ENCODE results near the gene PRMT7. TPM values are rescaled to one million over a fixed set of nuclear protein-coding genes. Genes with fewer than 3 reads are reported as not detected.
A peak's percentile ranks its signal among the peaks of the same experiment; 100 is the strongest.

The PRMT7 gene

GRCh38 chr16:68403177-68403576 is 92.4 kb downstream of the PRMT7 start:
- Histone ChIP-seq H2AK5ac (ENCODE audit: low read length) (no peak overlapping the region), H3K4me3 (ENCODE audit: low read length) (no peak overlapping the region), H3K4me2 (ENCODE audit: low read length) (no peak overlapping the region), H3K56ac (ENCODE audit: low read length) (no peak overlapping the region), H3K79me2 (ENCODE audit: control insufficient read depth, insufficient read depth, low read length) (no peaks in the 10 kb centered on the region), H3K36me3 (ENCODE audit: control insufficient read depth, insufficient read depth, low read length) (no peaks in the 10 kb centered on the region), H3K4ac (ENCODE audit: low read depth, low read length) (no peak overlapping the region), H4K5ac (ENCODE audit: low read length) (no peak overlapping the region), H2BK5ac (ENCODE audit: low read length) (no peak overlapping the region), H3K4me1 (ENCODE audit: control insufficient read depth, low read depth, low read length) (no peaks in the 10 kb centered on the region), H4K8ac (ENCODE audit: low read depth, low read length) (no peak overlapping the region), H3K79me1 (ENCODE audit: low read length) (no peaks in the 10 kb centered on the region), H3K27ac (ENCODE audit: low read depth, low read length) (no peak overlapping the region), H3K18ac (ENCODE audit: low read length) (no peak overlapping the region), H3K23ac (ENCODE audit: low read length) (no peak overlapping the region), H2BK15ac (replicated peaks; ENCODE audit: low read depth) (no peak overlapping the region), H2BK120ac (ENCODE audit: low read depth, low read length) (no peak overlapping the region), H3K9ac (ENCODE audit: low read length) (no peak overlapping the region), H3K27me3 (ENCODE audit: insufficient read depth, low read length, poor library complexity) (no peaks in the 10 kb centered on the region)
- DNase-seq = no peak
- no CpG with 5 or more reads among the region's 1 CpG for WGBS (ENCODE audit: extremely low coverage, insufficient coverage, low lambda C conversion rate)

GRCh38 chr16:68403704-68404103 is 92.9 kb downstream of the PRMT7 start:
- no peak for DNase-seq
- no peak overlapping the region for H3K23ac ChIP-seq (ENCODE audit: low read length)
- H3K36me3 ChIP-seq (ENCODE audit: control insufficient read depth, insufficient read depth, low read length) = no peaks in the 10 kb centered on the region
- H3K56ac ChIP-seq (ENCODE audit: low read length) = no peak overlapping the region
- H4K8ac ChIP-seq (ENCODE audit: low read depth, low read length) = no peak overlapping the region
- H3K4me3 ChIP-seq (ENCODE audit: low read length) = no peak overlapping the region
- H3K9ac ChIP-seq (ENCODE audit: low read length) = no peak overlapping the region
- H2BK5ac ChIP-seq (ENCODE audit: low read length) = no peak overlapping the region
- no peak overlapping the region for H2BK120ac ChIP-seq (ENCODE audit: low read depth, low read length)
- H3K4me2 ChIP-seq (ENCODE audit: low read length) = no peak overlapping the region
- H3K79me2 ChIP-seq (ENCODE audit: control insufficient read depth, insufficient read depth, low read length) = no peaks in the 10 kb centered on the region
- no peak overlapping the region for H2AK5ac ChIP-seq (ENCODE audit: low read length)
- no peaks in the 10 kb centered on the region for H3K27me3 ChIP-seq (ENCODE audit: insufficient read depth, low read length, poor library complexity)
- H3K4me1 ChIP-seq (ENCODE audit: control insufficient read depth, low read depth, low read length) = no peaks in the 10 kb centered on the region
- H4K5ac ChIP-seq (ENCODE audit: low read length) = no peak overlapping the region
- no peak overlapping the region for H3K18ac ChIP-seq (ENCODE audit: low read length)
- WGBS (ENCODE audit: extremely low coverage, insufficient coverage, low lambda C conversion rate) = no CpG with 5 or more reads among the region's 3 CpGs
- no peak overlapping the region for H2BK15ac ChIP-seq (replicated peaks; ENCODE audit: low read depth)
- no peaks in the 10 kb centered on the region for H3K79me1 ChIP-seq (ENCODE audit: low read length)
- H3K4ac ChIP-seq (ENCODE audit: low read depth, low read length) = no peak overlapping the region
- no peak overlapping the region for H3K27ac ChIP-seq (ENCODE audit: low read depth, low read length)

- Histone ChIP-seq H3K23ac (ENCODE audit: low read length) (no peak overlapping the region), H3K4me3 (ENCODE audit: low read length) (no peak overlapping the region), H2AK5ac (ENCODE audit: low read length) (no peak overlapping the region), H3K36me3 (ENCODE audit: control insufficient read depth, insufficient read depth, low read length) (no peaks in the 10 kb centered on the region), H4K5ac (ENCODE audit: low read length) (no peak overlapping the region), H3K27ac (ENCODE audit: low read depth, low read length) (no peak overlapping the region), H3K4me2 (ENCODE audit: low read length) (no peak overlapping the region), H3K4ac (ENCODE audit: low read depth, low read length) (no peak overlapping the region), H3K79me2 (ENCODE audit: control insufficient read depth, insufficient read depth, low read length) (no peaks in the 10 kb centered on the region), H3K4me1 (ENCODE audit: control insufficient read depth, low read depth, low read length) (no peaks in the 10 kb centered on the region), H2BK15ac (replicated peaks; ENCODE audit: low read depth) (no peak overlapping the region), H2BK120ac (ENCODE audit: low read depth, low read length) (no peak overlapping the region), H3K9ac (ENCODE audit: low read length) (no peak overlapping the region), H3K27me3 (ENCODE audit: insufficient read depth, low read length, poor library complexity) (no peaks in the 10 kb centered on the region), H2BK5ac (ENCODE audit: low read length) (no peak overlapping the region), H3K56ac (ENCODE audit: low read length) (no peak overlapping the region), H4K8ac (ENCODE audit: low read depth, low read length) (no peak overlapping the region), H3K79me1 (ENCODE audit: low read length) (no peaks in the 10 kb centered on the region), H3K18ac (ENCODE audit: low read length) (no peak overlapping the region)
- DNase-seq = no peak
- WGBS (ENCODE audit: extremely low coverage, insufficient coverage, low lambda C conversion rate) = no CpG with 5 or more reads among the region's 8 CpGs
Measured at GRCh38 chr16:68404736-68405345, 94.0 kb downstream of the PRMT7 start.

- no peak for DNase-seq
- WGBS (ENCODE audit: extremely low coverage, insufficient coverage, low lambda C conversion rate) = no CpG with 5 or more reads among the region's 17 CpGs
Measured at GRCh38 chr16:68406458-68407152, 95.8 kb downstream of the PRMT7 start.

More at GRCh38 chr16:68406458-68407152, 95.8 kb downstream of the PRMT7 start:
- Histone ChIP-seq H3K4me1 (ENCODE audit: control insufficient read depth, low read depth, low read length) (no peaks in the 10 kb centered on the region), H3K56ac (ENCODE audit: low read length) (peak overlapping the region; percentile 26), H3K27ac (ENCODE audit: low read depth, low read length) (no peak overlapping the region), H2BK15ac (replicated peaks; ENCODE audit: low read depth) (no peak overlapping the region), H3K9ac (ENCODE audit: low read length) (no peak overlapping the region), H4K5ac (ENCODE audit: low read length) (no peak overlapping the region), H4K8ac (ENCODE audit: low read depth, low read length) (no peak overlapping the region), H3K36me3 (ENCODE audit: control insufficient read depth, insufficient read depth, low read length) (no peaks in the 10 kb centered on the region), H3K79me1 (ENCODE audit: low read length) (no peaks in the 10 kb centered on the region), H2BK5ac (ENCODE audit: low read length) (no peak overlapping the region), H3K18ac (ENCODE audit: low read length) (no peak overlapping the region), H3K4me3 (ENCODE audit: low read length) (no peak overlapping the region), H3K79me2 (ENCODE audit: control insufficient read depth, insufficient read depth, low read length) (no peaks in the 10 kb centered on the region), H3K4ac (ENCODE audit: low read depth, low read length) (no peak overlapping the region), H3K4me2 (ENCODE audit: low read length) (no peak overlapping the region), H3K23ac (ENCODE audit: low read length) (no peak overlapping the region), H3K27me3 (ENCODE audit: insufficient read depth, low read length, poor library complexity) (no peaks in the 10 kb centered on the region), H2BK120ac (ENCODE audit: low read depth, low read length) (no peak overlapping the region), H2AK5ac (ENCODE audit: low read length) (no peak overlapping the region)

Small RNA genes within 50 kb of the gene (small RNA-seq; reads per million reads assigned to genes)
- not detected for gene RNU4-30P (ENCODE audit: insufficient read depth)
- gene RNU6-1262P (ENCODE audit: insufficient read depth) = not detected

Data from mesendoderm (in vitro differentiated cells).